ENCODE results near the gene CFAP251. TPM values are rescaled to one million over a fixed set of nuclear protein-coding genes. Genes with fewer than 3 reads are reported as not detected.

The CFAP251 gene
- total and polyA plus RNA-seq, 10 of the 15 experiments (the other 5 are each of a cell fraction or from before 2014, with no cell fraction given): 0.10 to 0.97 (median 0.64) TPM

- TF ChIP-seq FOXM1 (IDR thresholded peaks at IDR 0.05; ENCODE audit: low read depth, low read length) (peak; percentile 86; the same call in 1 of the 2 replicates), MYC (IDR thresholded peaks at IDR 0.05; ENCODE audit: insufficient read depth, insufficient read length, insufficient replicate concordance, low read length, severe bottlenecking) (no peak), TBL1XR1 (IDR thresholded peaks at IDR 0.05; ENCODE audit: low read depth, low read length) (peak; percentile 73; the same call in 1 of the 2 replicates), HSF1 (IDR thresholded peaks at IDR 0.05; ENCODE audit: low read depth, low read length) (no peak), JUND (IDR thresholded peaks at IDR 0.05; ENCODE audit: low read depth, low read length) (peak; percentile 86), IRF5 (IDR thresholded peaks at IDR 0.05; ENCODE audit: borderline replicate concordance) (no peak), ATF3 (IDR thresholded peaks at IDR 0.05; ENCODE audit: borderline replicate concordance, extremely low read depth, low read depth, low read length) (no peak), RBBP5 (conservative IDR thresholded peaks at IDR 0.05) (no peak), TCF12 (IDR thresholded peaks at IDR 0.05; ENCODE audit: low read depth, low read length) (peak; percentile 80; the same call in 1 of the 2 replicates), POU2F2 (IDR thresholded peaks at IDR 0.05; ENCODE audit: borderline replicate concordance, low read depth, low read length) (peak; percentile 96), ELK1 (IDR thresholded peaks at IDR 0.05; ENCODE audit: low read depth, low read length) (no peak), CHD2 (IDR thresholded peaks at IDR 0.05; ENCODE audit: borderline replicate concordance, low read depth, low read length) (no peak), HCFC1 (IDR thresholded peaks at IDR 0.05; ENCODE audit: low read length) (no peak), KDM1A (IDR thresholded peaks at IDR 0.05; ENCODE audit: borderline replicate concordance) (no peak), MTA3 (IDR thresholded peaks at IDR 0.05; ENCODE audit: borderline replicate concordance, low read length) (no peak; the same call in 1 of the 2 replicates), SP1 (IDR thresholded peaks at IDR 0.05; ENCODE audit: low read depth, low read length) (peak; percentile 57), NR2C2 (IDR thresholded peaks at IDR 0.05; ENCODE audit: borderline replicate concordance, control insufficient read depth, insufficient read length, low read depth) (no peak), HDAC2 (IDR thresholded peaks at IDR 0.05) (no peak), CREM (IDR thresholded peaks at IDR 0.05; ENCODE audit: low read depth) (peak; percentile 74), SMAD1 (IDR thresholded peaks at IDR 0.05; ENCODE audit: low read depth, partially characterized antibody) (no peak), ESRRA (IDR thresholded peaks at IDR 0.05; ENCODE audit: low read length) (no peak), RAD21 (IDR thresholded peaks at IDR 0.05; ENCODE audit: insufficient read depth, low read depth, low read length) (peak; percentile 13; the same call in 1 of the 2 replicates), GABPA (IDR thresholded peaks at IDR 0.05; ENCODE audit: low read depth) (peak; percentile 66), IKZF2 (IDR thresholded peaks at IDR 0.05) (peak; percentile 93 to 95), POLR2AphosphoS2 (IDR thresholded peaks at IDR 0.05; ENCODE audit: low read depth, low read length) (no peak), EZH2 (IDR thresholded peaks at IDR 0.05; ENCODE audit: borderline replicate concordance, control insufficient read depth, low read depth, low read length) (no peak), ASH2L (IDR thresholded peaks at IDR 0.05; ENCODE audit: borderline replicate concordance, low read depth) (no peak), STAT1 (conservative IDR thresholded peaks at IDR 0.05) (no peak)
Observed at GRCh38 chr12:121992059-121992879, 73.9 kb downstream of the CFAP251 start (continued).

Data from GM12878 (cell line).